Epithelial cell of prostate (primary cell): ENCODE measurements around the gene MAN1C1.

Experiments
- DNase-seq: peaks from one replicate; pipeline ENCODE4 v3.0.0-alpha.2; 2011; ENCODE audit warnings: low read depth, low spot score
- H3K27ac ChIP-seq: fragments of 450-650 bp; 2 replicates; pipeline ENCODE4 v1.5.1; 2017; ENCODE audit warnings: mild to moderate bottlenecking

Gene MAN1C1

GRCh38 chr1:25770541-25771220, 154.1 kb downstream of the MAN1C1 start:
- no peak for DNase-seq
- no peak overlapping the region for H3K27ac ChIP-seq

DNA sequence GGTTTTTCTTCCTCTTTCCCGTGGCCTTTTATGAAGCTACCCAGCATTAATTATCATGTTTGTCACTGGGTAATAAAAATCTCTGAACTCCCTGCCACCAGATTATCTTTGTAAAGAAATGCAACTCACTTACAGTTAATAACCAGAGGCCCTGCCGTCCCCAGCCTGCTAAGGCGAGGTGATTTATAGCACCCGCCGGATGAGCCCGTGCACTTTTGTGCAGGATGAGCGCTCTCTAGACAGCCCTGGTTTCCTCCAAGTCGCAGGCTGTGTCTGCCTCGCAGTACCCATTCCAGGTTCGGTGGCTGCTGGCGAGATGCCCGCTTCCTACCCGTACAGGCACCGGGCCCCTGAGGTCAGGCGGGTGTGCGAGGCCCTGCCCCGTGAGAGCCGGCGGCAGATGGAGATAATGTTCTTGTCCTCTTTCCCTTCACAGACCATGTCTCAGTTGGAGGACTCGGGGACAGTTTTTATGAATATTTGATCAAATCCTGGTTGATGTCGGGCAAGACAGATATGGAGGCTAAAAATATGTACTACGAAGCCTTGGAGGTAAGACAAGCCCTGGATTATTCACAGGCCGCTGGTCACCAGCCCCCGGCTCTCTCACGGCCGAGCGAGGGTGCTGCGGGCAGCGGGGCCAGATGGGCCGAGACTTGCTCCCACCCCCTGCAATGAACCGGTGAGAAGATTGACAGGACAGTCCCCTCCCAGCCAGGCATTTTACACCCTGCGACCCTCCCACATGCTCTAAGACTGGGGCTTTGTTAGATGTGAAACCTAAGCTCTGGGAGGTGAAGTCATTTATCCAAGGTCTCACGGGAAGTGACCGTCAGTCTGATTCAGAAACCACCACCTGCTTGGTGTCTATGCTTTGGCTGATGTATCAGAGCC, 154.9 kb downstream of the MAN1C1 start:
- no peak overlapping the region for H3K27ac ChIP-seq
- DNase-seq, result no peak

- no peak for DNase-seq
- no peak overlapping the region for H3K27ac ChIP-seq
These were observed 155.6 kb downstream of the MAN1C1 start for GRCh38 chr1:25772164-25772563.

GRCh38 chr1:25772692-25773245, 156.2 kb downstream of the MAN1C1 start:
- DNase-seq, result no peak
- H3K27ac ChIP-seq, result no peak overlapping the region

- DNase-seq, result no peak
- no peak overlapping the region for H3K27ac ChIP-seq
These were observed 157.0 kb downstream of the MAN1C1 start for GRCh38 chr1:25773441-25774125.

DNA sequence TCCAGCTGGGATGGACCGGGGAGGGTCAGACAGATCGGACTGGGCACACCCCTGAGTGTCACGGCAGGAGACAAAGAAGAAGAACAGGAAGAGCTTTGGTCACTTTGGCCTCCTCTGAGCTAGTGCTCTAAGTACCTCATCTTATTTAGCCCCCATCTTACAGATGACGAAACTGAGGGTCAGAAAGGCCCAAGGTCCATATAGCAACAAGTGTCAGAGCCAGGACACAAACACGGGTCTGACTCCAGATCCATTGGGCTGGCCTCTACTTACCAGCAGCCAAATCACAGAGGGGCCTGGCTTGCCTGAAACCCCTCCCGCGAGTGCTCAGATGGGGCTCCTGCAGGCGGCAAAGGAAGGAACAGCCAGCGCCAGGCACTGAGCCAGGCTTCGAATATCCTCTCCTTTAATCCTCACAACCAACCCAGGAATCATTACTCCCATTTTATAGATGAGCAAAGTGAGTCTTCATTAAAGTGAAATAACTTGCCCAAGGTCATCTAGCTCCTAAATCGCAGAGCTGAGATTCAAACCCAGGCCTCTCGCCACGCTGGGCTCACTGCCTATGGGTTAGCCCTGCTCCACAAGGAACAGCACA, 157.7 kb downstream of the MAN1C1 start:
- H3K27ac ChIP-seq, result no peak overlapping the region
- no peak for DNase-seq

- H3K27ac ChIP-seq, result no peak overlapping the region
- DNase-seq, result no peak
These were observed 158.6 kb downstream of the MAN1C1 start for GRCh38 chr1:25774921-25775771.

DNA sequence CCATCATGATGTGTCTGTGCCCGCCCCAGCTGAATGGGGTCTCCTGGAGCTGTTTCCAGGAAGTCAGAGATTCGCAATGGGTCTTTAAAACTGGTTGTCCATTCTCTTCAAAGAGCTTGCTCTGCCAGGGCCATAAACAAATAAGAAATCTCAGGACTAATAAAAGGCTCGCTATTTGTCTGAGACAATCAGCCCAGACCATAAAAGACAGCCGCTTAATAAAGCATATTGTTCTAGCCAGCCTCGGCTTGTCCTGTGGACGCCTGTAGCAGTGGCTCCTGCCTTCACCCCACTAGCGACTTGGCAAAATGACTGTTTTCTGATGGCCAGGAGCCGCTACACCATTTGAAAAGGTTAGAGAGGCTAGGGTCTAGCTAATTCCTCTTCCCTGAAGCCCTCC, 162.8 kb downstream of the MAN1C1 start:
- DNase-seq, result no peak
- H3K27ac ChIP-seq, result no peak overlapping the region

- DNase-seq, result no peak
- H3K27ac ChIP-seq, result no peak overlapping the region
These were observed 163.3 kb downstream of the MAN1C1 start for GRCh38 chr1:25779894-25780293.

DNA sequence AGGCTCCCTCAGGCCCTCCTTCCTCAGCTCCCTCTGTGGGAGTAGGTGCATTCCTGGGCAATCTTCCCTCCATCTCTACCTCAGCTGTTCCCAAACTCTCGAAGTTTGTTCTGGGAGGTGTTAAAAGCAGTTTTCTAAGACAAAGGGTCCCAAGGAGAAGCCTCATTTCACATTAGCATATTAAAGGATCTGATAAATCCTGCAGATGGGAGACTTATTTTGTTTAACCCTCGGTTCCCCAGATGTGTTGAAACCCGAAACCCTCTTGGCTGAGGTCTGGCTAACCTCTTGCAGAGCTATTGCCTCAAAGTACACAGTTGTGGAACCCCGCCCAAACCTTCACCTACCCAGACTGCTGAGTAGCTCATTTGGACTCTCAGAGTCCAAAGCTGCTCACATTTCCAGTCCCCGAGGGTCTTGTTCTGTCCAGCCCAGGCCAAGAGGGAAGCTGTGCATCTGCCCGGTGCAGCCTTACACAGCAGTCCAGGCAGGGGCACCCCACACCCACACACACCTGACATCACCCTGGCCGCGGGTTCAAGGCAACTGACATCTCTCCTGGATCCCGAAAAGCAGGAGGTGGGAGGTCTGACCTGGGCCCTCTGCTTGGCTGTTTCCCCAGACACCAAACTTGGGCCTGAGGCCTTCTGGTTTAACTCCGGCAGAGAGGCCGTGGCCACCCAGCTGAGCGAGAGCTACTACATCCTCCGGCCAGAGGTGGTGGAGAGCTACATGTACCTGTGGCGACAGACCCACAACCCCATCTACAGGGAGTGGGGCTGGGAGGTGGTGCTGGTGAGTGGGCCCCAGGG, 163.9 kb downstream of the MAN1C1 start:
- DNase-seq, result no peak
- H3K27ac ChIP-seq, result no peak overlapping the region

GRCh38 chr1:25781130-25781433, 164.5 kb downstream of the MAN1C1 start:
- no peak for DNase-seq
- no peak overlapping the region for H3K27ac ChIP-seq

GRCh38 chr1:25782608-25783201, 166.1 kb downstream of the MAN1C1 start:
- no peak for DNase-seq
- H3K27ac ChIP-seq, result no peak overlapping the region

GRCh38 chr1:25784575-25785051, 168.0 kb downstream of the MAN1C1 start:
- no peak for DNase-seq

DNA sequence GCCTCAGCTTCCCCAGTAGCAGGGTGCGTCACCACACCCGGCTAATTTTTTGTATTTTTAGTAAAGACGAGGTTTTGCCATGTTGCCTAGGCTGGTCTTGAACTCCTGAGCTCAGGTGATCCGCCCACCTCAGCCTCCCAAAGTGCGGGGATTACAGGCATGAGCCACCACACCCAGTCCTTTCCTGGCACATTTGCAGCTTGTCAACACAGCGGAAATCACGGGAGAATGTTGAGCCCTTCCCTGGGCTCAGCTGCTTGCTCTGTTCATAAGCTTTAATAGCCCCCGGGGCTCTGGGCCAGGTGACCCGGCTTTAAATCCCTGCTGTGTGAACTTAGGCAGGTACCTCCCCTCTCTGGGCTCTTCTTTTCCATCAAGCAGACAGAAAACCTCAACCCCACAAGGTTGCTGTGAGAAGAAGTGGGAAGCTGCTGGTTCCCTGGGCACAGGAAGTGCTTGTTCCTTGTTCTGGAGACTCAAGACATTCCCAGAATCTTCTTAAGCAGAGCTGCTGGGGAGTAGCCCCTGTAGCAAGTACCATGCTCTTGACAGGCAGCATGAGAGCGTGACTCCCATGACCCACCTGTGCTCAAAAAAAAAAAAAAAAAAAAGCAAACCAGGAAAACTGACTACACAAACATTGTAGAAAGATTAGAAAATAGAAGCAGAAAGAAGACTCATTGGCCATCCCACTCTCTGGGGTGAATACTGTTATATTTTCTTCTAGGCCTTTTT, 168.9 kb downstream of the MAN1C1 start:
- no peak overlapping the region for H3K27ac ChIP-seq
- DNase-seq, result no peak

More at GRCh38 chr1:25784575-25785051, 168.0 kb downstream of the MAN1C1 start:
- no peak overlapping the region for H3K27ac ChIP-seq

DNA sequence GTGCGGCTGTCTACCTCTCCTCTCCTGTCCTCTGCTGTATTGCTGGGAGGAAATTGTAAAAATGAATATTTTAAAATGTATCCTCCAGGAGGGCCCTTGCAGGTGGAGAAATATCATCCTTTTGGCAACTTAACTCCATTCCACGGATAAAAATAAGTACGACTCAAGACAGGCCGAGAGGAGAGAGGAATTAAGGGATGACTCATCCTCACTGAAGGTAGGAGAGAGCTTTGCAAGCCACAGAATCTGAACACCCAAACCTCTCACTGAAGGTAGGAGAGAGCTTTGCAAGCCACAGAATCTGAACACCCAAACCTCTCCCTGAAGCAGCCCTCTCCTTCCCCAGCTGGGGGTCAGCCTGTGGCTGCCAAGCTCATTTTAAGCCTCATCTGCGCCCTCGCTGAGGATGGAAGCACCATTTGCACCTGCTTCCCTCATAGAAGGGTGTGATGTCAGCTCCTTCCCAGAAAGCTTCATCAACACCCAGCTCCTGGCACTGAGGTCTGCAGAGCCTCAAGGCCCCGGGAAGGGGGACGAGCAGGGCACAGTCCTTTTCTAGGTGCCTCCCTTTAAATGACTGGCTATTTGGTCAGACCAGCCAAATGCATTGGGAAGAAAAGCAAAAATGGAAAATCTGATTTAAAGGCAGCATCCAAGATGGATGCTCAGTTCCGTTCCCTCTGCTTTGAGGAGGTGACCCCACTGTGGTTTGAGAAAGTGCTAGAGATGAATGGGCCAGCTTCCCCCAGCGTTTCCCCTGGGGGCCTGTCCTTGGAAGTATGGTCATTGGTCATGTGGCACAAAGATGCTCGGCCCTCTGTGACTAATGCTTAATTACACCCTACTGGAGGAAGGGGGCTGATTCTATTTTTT, 170.5 kb downstream of the MAN1C1 start:
- H3K27ac ChIP-seq, result no peak overlapping the region
- no peak for DNase-seq

DNA sequence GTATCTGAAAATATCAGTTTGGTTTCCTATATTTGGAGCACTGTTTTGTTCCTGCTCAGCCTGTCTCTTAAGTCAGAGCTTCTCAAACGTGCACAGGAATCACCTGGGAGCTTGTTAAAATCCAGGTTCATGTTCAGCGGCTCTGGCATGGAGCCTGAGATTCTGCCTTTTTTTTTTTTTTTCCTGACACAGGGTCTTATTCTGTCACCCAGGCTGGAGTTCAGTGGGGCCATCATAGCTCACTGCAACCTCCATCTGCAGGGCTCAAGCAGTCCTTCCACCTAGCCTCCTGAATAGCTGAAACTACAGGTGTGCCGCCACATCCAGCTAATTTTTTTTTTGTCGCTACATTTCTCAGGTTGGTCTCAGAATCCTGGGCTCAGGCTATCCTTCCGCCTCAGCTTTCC, 171.2 kb downstream of the MAN1C1 start:
- H3K27ac ChIP-seq, result no peak overlapping the region
- DNase-seq, result no peak

- no peak for DNase-seq
- no peak overlapping the region for H3K27ac ChIP-seq
These were observed 173.9 kb downstream of the MAN1C1 start for GRCh38 chr1:25790472-25790871.
